GM19397 (cell line): ENCODE data around the gene GNAZ.

Experiments
- ATAC-seq: cut with Tn5 transposase; IDR thresholded peaks from one replicate; pipeline ENCODE4 v1.9.1; 2021; ENCODE audit warnings: mild to moderate bottlenecking, moderate library complexity; ENCODE audit not compliant: unreplicated experiment

The GNAZ gene

GRCh38 chr22:23105919-23106318 lies 35.6 kb downstream of the GNAZ start:
- ATAC-seq: no peak

- no peak for ATAC-seq
Measured at GRCh38 chr22:23106344-23106743, 36.0 kb downstream of the GNAZ start.

DNA sequence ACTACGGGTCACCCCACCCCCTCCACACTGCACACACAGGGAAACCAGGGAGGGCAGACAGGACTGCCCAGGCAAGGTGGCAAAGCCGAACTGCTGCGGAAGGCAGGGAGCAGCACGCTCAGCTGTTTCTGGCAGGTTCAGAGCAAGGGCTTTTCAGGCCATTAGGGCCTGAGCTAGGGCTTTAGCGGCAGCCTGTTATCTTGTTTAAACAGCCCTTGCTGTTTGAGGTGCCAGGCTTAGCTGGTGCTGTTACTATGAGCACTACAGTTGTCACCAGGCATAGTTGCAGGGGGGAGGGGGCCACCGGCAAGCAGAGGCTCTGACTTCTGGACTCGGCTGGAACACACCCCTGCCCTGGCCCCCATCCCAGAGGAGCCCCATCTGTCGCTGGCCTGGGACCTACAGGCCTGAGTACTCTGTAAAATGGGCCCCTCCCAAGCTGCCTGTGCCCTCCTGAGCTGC lies 36.6 kb downstream of the GNAZ start:
- no peak for ATAC-seq

GRCh38 chr22:23107487-23108248 lies 37.3 kb downstream of the GNAZ start:
- no peak for ATAC-seq

- ATAC-seq: no peak
Measured at GRCh38 chr22:23108249-23109078, 38.1 kb downstream of the GNAZ start.

DNA sequence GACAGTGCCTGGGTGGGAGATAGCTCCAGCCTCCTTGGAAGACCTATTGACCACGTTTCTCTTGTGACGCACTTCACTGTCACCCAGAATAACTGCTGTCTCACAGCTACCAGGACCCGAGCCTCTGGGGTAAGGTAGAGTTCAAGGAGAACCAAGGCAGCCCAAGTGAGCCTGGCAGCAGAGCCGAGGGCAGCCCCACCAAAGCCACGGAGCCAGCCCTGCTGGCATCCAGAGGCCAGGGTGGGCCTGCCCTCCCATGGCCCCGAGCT lies 38.7 kb downstream of the GNAZ start:
- ATAC-seq: no peak

DNA sequence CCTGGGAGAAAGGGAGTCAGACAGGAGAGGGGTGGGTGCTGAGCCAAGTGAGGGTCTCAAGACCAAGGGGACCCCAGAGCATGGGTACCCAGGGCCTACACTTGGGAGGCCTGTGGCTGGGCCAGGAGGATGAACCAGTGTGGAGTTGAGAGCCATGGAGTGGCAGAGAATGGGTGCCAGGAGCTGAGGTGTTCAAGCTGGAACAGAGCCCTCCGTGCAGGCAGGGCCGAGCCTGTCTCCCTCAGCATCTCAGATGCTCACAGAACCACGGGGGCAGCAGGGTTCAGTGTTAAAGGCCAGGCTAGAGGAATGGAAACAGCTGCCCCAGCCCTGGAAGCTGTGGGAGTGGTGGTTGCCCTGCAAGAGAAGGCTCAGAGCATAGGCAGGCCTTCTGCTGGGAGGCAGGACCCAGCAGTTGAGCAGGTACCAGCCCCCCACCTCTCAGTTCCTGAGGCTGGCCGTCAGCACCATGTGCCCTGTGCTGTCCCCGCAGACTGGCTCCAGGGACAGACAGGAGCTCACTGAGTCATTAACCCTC lies 39.2 kb downstream of the GNAZ start:
- ATAC-seq: no peak

- ATAC-seq: no peak
Measured at GRCh38 chr22:23110190-23110921, 40.0 kb downstream of the GNAZ start.

- no peak for ATAC-seq
Measured at GRCh38 chr22:23110922-23111527, 40.7 kb downstream of the GNAZ start.

DNA sequence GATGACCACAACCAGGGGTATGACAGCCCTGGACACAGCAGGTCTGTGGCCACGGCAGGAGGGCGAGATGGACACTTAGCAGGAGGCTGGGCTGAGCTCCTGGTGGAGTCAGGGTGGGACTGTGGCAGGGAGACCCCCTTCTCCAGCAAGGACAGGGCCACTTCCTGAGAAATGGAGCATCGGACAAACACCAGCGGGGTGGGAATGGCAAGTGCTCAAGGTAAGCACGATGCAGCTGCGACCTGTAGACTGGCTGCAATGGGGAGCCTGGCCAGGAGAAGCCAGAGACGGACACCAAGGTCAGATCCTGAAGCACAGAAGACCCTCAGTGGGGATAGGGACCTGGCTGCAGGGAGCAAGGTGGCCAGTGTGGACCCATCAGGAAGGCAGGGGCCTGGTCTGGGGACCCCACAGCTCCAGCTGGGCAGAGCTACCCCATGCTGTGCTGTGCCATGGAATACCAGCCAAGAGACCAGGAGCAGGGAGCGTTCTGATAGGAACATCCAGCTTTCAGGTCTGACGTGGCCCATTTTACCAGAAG lies 42.2 kb downstream of the GNAZ start:
- ATAC-seq: no peak

DNA sequence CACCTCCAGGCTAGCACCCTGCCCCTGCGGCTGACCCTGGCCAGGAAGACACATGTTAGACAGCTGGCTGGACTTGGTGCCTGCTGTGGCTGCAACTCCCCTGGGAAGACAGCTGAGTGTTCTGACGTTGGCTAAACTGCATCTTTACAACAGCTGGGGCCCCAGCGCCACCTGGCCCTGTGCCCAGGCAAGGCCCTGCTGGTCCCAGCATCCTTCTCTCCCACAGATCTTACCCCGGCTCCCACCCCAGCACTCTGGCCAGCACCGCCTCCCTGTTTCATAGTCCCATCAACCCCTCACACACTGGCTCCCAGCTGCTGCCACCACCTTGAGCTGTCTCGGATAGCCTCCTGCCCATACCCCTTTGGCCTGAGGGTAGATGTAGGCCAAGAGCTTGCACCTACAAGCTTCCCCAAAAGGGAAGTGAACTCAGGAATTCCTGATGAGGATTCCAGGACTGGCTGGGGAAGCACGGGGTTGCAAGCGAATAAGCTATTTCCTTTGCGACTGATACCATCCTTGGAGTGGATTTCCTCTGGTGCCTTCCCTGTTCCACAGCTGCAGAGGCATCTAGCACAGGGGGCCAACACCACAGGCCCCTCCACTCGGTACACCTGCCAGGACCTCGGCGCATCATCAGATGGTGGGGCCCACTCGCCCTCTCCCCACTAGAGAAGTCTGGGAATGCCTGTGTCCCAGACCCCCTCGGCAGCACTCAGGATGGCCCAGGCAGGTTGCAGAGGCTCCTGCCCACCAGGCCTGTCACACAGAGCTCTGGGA lies 42.9 kb downstream of the GNAZ start:
- ATAC-seq: no peak

DNA sequence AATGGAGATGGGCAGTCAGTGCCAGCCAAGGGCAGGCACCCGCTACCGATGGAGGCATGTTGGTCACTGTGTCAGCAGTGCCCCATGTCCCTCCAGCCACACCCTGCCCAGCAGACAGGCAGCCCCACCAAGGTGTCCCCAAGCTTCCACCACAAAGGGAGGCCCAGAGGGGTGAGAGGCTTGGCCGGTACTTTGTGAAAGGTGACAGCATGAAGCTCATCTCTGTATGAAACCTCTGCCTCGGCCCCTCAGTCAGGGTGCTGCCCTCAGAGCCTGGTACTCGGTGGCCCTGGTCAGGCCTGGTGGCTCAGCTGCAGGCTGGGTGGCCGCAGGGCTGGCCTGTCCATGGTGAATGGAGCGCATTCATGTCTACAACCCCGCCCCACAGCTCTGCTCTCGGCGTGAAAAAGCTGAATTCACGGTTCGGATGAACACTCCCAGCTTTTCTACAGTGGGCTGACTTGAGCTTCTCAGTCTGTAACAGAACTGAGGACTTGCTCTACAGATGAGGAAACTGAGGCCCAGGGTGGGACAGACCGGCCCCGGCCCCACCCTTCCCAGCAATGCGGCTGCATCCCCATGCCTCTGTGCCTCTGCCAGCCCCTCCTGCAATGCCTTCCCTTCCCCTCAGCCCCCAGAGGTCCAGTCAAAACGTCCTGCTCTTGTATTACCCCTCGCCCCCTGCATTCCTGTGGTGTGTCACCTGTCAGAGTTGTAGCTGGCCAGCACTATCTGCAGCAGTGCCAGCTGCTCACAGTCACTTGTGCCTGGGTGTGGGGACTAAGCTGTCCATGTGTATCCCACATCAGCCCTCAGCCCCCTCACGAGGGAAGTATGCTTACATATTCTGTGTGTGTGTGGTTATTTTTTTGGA lies 43.8 kb downstream of the GNAZ start:
- no peak for ATAC-seq

GRCh38 chr22:23114721-23115020 lies 44.4 kb downstream of the GNAZ start:
- ATAC-seq: no peak

GRCh38 chr22:23115369-23115768 lies 45.0 kb downstream of the GNAZ start:
- no peak for ATAC-seq

DNA sequence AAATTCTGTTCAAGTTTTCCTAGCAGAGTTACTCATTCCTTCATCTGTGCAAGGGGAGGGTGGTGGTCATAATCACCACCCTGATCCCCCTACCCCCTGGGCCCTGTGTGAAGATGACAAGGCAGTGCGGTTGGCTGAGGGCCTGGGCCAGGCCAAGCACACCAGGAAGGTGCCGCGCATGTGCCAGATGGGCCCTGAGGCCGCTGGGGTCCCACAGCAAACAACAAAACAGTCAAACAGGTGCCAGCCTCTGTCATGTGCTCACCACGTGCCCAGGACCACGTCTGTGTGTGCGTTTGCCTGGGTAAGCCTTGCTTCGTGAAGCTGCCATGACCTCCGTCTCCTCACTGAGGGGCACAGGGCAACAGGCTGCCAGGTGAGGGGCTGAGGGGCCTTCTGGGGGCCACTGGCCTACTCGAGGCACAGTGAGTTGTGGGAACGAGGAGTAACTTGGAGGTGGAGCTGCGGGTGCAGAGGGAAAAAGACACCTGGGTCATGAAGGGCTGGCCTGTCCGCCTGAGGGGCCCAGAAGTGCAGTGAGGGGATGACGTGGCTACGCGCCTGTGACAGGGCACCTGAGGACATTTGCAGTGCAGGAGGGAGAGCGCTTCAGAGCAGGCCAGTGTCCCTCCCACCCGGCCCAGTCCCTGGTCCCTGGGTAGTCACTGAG lies 45.6 kb downstream of the GNAZ start:
- no peak for ATAC-seq

DNA sequence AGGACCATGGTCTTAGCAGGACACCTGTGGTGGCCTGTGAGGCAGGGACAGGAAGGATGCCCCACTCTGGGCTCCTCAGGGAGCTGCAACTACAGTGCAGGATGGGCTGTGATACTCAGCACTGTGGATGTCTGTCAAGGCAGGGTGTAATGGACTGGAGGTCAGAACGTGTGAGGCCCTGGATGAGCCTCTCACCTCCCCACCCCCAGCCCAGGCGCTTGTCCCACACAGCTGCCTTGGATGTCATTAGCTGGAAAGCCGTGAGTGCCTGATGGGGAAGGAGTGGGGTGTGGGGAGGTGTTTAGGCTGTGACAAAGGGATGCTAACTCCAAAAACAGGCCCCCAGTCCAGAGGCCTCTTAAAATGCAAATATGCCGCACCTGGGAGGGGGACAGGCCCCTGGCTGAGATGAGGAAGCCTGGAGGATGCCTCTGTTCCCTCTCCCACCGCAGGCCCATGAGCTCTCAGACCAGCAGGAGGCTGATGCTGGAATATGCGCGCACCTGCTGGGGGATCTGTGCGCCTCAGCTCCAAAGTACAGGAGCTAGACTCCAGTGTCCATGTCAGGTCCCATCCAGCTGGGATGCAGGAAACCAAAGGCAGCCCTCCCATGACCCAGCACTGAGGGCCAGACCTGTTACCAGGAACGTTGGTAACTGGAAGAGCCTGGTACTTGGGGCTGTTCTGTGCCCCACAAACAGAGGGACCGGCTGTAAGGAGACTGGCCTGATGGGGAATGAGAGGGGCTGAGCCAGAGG lies 46.4 kb downstream of the GNAZ start:
- no peak for ATAC-seq

GRCh38 chr22:23117275-23117674 lies 47.0 kb downstream of the GNAZ start:
- ATAC-seq: no peak
